ENCODE data around the gene C17orf100. TPM values are rescaled to one million over a fixed set of nuclear protein-coding genes. Genes with fewer than 3 reads are reported as not detected.
A peak's percentile ranks its signal among the peaks of the same experiment; 100 is the strongest.

The C17orf100 gene
- total and polyA plus RNA-seq, 2 of the 13 experiments (the other 11 are each of a cell fraction or from before 2014, with no cell fraction given) = 3.6 to 8.7 TPM

- POLR2A ChIA-PET = interaction anchor here (0.9 to 2.3 kb wide), 7 partner anchors 9 to 21 kb away, joined by 4 to 12 read pairs (median 5); partner anchors contain the start of gene SLC13A5
- Histone ChIP-seq H3K4me3 (replicated peaks in 1 of 3; ENCODE audit: insufficient read depth in 1 of 3, low read depth in 2 of 3, low read length in 3 of 3) (no peak overlapping the region), H3K4me1 (ENCODE audit: insufficient read depth, low read length) (peaks cover 17% of the 10 kb centered on the region), H3K36me3 (replicated peaks in 1 of 2; ENCODE audit: control insufficient read depth in 1 of 2, insufficient read depth in 2 of 2, low read length in 2 of 2) (peaks cover 30 to 72% of the 10 kb centered on the region in 2 experiments), H3K9me3 (ENCODE audit: low read length) (no peaks in the 10 kb centered on the region), H2AFZ (ENCODE audit: low read length) (no peak overlapping the region), H3K27me3 (ENCODE audit: control insufficient read depth in 1 of 2, insufficient read depth in 2 of 2, low read length in 2 of 2) (no peaks in the 10 kb centered on the region), H3K4me2 (ENCODE audit: low read depth, low read length) (no peak overlapping the region), H3K27ac (ENCODE audit: extremely low read length, insufficient read depth, low read length) (no peak overlapping the region), H4K20me1 (ENCODE audit: insufficient read depth, low read length) (no peaks in the 10 kb centered on the region), H3K9ac (ENCODE audit: insufficient read depth, low read depth, low read length) (no peak overlapping the region), H3K79me2 (ENCODE audit: insufficient read depth, low read length) (no peaks in the 10 kb centered on the region)
- TSS peak; percentile 16 for BruUV-seq (replicated peaks)
- TF ChIP-seq ETS1 (CRISPR knock-in tag; IDR thresholded peaks at IDR 0.05) = no peak
- TF ChIP-seq ZBTB14 (CRISPR knock-in tag; IDR thresholded peaks at IDR 0.05) = no peak
- TF ChIP-seq PTBP1 (IDR thresholded peaks at IDR 0.05; ENCODE audit: low read depth, low read length, poor library complexity, severe bottlenecking) = no peak
- no peak for TF ChIP-seq RAD21 (CRISPR knock-in tag; IDR thresholded peaks at IDR 0.05)
- TF ChIP-seq PLRG1 (conservative IDR thresholded peaks at IDR 0.05) = no peak
- TF ChIP-seq TSC22D2 (CRISPR knock-in tag; IDR thresholded peaks at IDR 0.05; ENCODE audit: borderline replicate concordance) = no peak
- TF ChIP-seq BHLHE40 (IDR thresholded peaks at IDR 0.05; ENCODE audit: low read length) = no peak
- TF ChIP-seq FOXA1 (IDR thresholded peaks at IDR 0.05) = no peak
- no peak for TF ChIP-seq FOXA1 (CRISPR knock-in tag; IDR thresholded peaks at IDR 0.05)
- no peak for TF ChIP-seq ZNF782 (CRISPR knock-in tag; IDR thresholded peaks at IDR 0.05; ENCODE audit: borderline replicate concordance)
- no peak for TF ChIP-seq ZNF33A (CRISPR knock-in tag; IDR thresholded peaks at IDR 0.05; ENCODE audit: borderline replicate concordance)
- intact Hi-C loops (cut with micrococcal nuclease; ENCODE audit: unreplicated experiment) = no loop called here
- ATAC-seq (no peak; the same call in 2 of the 3 replicates), DNase-seq (ENCODE audit: low spot score) (no peak), FAIRE-seq (no peak)
- in situ Hi-C loops (cut with HindIII; ENCODE audit: extremely low pct_ligation_motif_present, low pct_unique_long_range_greater_than_20kb) = no loop called here
- CTCF ChIA-PET (ENCODE audit: low intra/inter-chr PET ratio, low total read pairs) = no interaction called here
- 98% methylated on average over 3 of the region's 3 CpGs for WGBS (ENCODE audit: low lambda C conversion rate)
These were observed 40.0 kb downstream of the C17orf100 start for GRCh38 chr17:6691546-6691945.
